ENCODE data around the gene ZCCHC3. TPM values are rescaled to one million over a fixed set of nuclear protein-coding genes. Genes with fewer than 3 reads are reported as not detected.

The ZCCHC3 gene
- total and polyA plus RNA-seq, 2 experiments from 2014 or later = 26.5 to 66.3 TPM

GRCh38 chr20:313402-313801 is 16.0 kb downstream of the ZCCHC3 start (continued):
- no peak for TF ChIP-seq ZNF462 (CRISPR knock-in tag; IDR thresholded peaks at IDR 0.05)
- no peak for TF ChIP-seq CTCF (conservative IDR thresholded peaks at IDR 0.05; ENCODE audit: low read depth in 2 of 2)

- Histone ChIP-seq H3K27me3 (ENCODE audit: insufficient read depth) (no peaks in the 10 kb centered on the region), H3F3A (replicated peaks; ENCODE audit: low read depth) (peaks cover 7% of the 10 kb centered on the region), H2AFZ (no peak overlapping the region), H3K4me3 (no peak overlapping the region), H3K36me3 (ENCODE audit: insufficient read depth) (no peaks in the 10 kb centered on the region), H3K9me2 (ENCODE audit: insufficient read depth) (no peaks in the 10 kb centered on the region), H4K20me1 (replicated peaks; ENCODE audit: insufficient read depth) (no peaks in the 10 kb centered on the region), H3K4me1 (ENCODE audit: insufficient read depth) (peaks cover 12% of the 10 kb centered on the region), H3K79me2 (replicated peaks; ENCODE audit: insufficient read depth) (no peaks in the 10 kb centered on the region), H3K4me2 (no peak overlapping the region), H3K27ac (ENCODE audit: low read depth) (no peak overlapping the region)
- H3K4me1 Mint-ChIP-seq = peaks cover 11% of the 10 kb centered on the region
- no peak overlapping the region for H3K27ac Mint-ChIP-seq
- no peak overlapping the region for H3K4me3 Mint-ChIP-seq
- DNase-seq (ENCODE audit: low spot score) (no peak), ATAC-seq (no peak)
- peaks cover 5% of the 10 kb centered on the region for H3K27me3 Mint-ChIP-seq (ENCODE audit: insufficient read depth, low read depth, poor library complexity)
- no peaks in the 10 kb centered on the region for H3K9me3 Mint-ChIP-seq
- TF ChIP-seq EZH2phosphoT487 (IDR thresholded peaks at IDR 0.05; ENCODE audit: unreplicated experiment) (no peak), ETS1 (IDR thresholded peaks at IDR 0.05) (no peak), REST (IDR thresholded peaks at IDR 0.05; ENCODE audit: unreplicated experiment) (no peak), NANOG (IDR thresholded peaks at IDR 0.05; ENCODE audit: borderline replicate concordance) (no peak), JUNB (IDR thresholded peaks at IDR 0.05; ENCODE audit: unreplicated experiment) (no peak), EZH2 (IDR thresholded peaks at IDR 0.05; ENCODE audit: low read depth, unreplicated experiment) (no peak), ZNF114 (CRISPR knock-in tag; IDR thresholded peaks at IDR 0.05) (no peak)
- H3K36me3 Mint-ChIP-seq (ENCODE audit: low read depth) = no peaks in the 10 kb centered on the region; the same call in 2 of the 3 replicates
Measured at GRCh38 chr20:313948-314347, 16.6 kb downstream of the ZCCHC3 start.

Measured in GM23338 (cell line).